GM23338 (cell line): Measurements from ENCODE around the gene UGT1A7. TPM values are rescaled to one million over a fixed set of nuclear protein-coding genes. Genes with fewer than 3 reads are reported as not detected.

Experiments used
- ATAC-seq: fragments of 200-7000 bp; cut with Tn5 transposase; 3 replicates; pipeline ENCODE4 v1.9.1; 2020
- DNase-seq: peaks from one replicate; pipeline ENCODE4 v3.0.0-alpha.2; 2015; ENCODE audit warnings: low spot score
- H2AFZ ChIP-seq: fragments of 200-600 bp; sonication (generic); 2 replicates; pipeline ENCODE4 v1.8.0; 2016; ENCODE audit warnings: antibody characterized with exemption, mild to moderate bottlenecking, moderate library complexity
- H3F3A ChIP-seq: fragments of 200-600 bp; sonication (generic); replicated peaks from 2 replicates; pipeline ENCODE4 v1.8.0; 2017; ENCODE audit warnings: antibody characterized with exemption, mixed run types, low read depth
- H3K27ac ChIP-seq: fragments of 200-600 bp; sonication (generic); 2 replicates; pipeline ENCODE4 v1.6.1; 2016; ENCODE audit warnings: low read depth
- H3K27me3 ChIP-seq: fragments of 200-600 bp; sonication (generic); 2 replicates; pipeline ENCODE4 v1.8.0; 2016; ENCODE audit warnings: mild to moderate bottlenecking, mixed run types, moderate library complexity; ENCODE audit not compliant: insufficient read depth
- H3K36me3 ChIP-seq: fragments of 200-600 bp; sonication (generic); 2 replicates; pipeline ENCODE4 v1.8.0; 2016; ENCODE audit warnings: mild to moderate bottlenecking; ENCODE audit not compliant: insufficient read depth
- H3K4me1 ChIP-seq: fragments of 200-600 bp; sonication (generic); 2 replicates; pipeline ENCODE4 v1.8.0; 2016; ENCODE audit warnings: mild to moderate bottlenecking, moderate library complexity; ENCODE audit not compliant: insufficient read depth
- H3K4me2 ChIP-seq: fragments of 200-600 bp; sonication (generic); 2 replicates; pipeline ENCODE4 v1.7.1; 2017; ENCODE audit warnings: mixed run types
- H3K4me3 ChIP-seq: fragments of 200-600 bp; sonication (generic); 2 replicates; pipeline ENCODE4 v1.6.1; 2016; ENCODE audit warnings: mixed run types
- H3K79me2 ChIP-seq: fragments of 200-600 bp; sonication (generic); replicated peaks from 2 replicates; pipeline ENCODE4 v1.8.0; 2017; ENCODE audit warnings: mild to moderate bottlenecking; ENCODE audit not compliant: insufficient read depth
- H3K9me2 ChIP-seq: fragments of 200-600 bp; sonication (generic); 2 replicates; pipeline ENCODE4 v1.8.0; 2017; ENCODE audit not compliant: insufficient read depth
- H4K20me1 ChIP-seq: fragments of 200-600 bp; sonication (generic); replicated peaks from 2 replicates; pipeline ENCODE4 v1.8.0; 2017; ENCODE audit warnings: mild to moderate bottlenecking; ENCODE audit not compliant: insufficient read depth
- H3K27ac Mint-ChIP-seq: 2 replicates; pipeline ENCODE4 v1.8.0; 2020; ENCODE audit warnings: inconsistent platforms, mild to moderate bottlenecking, moderate library complexity, mixed read lengths
- H3K27me3 Mint-ChIP-seq: 3 replicates; pipeline ENCODE4 v1.8.0; 2022; ENCODE audit warnings: low read depth, mild to moderate bottlenecking, moderate library complexity, mixed read lengths, inconsistent platforms; ENCODE audit not compliant: insufficient read depth, poor library complexity
- H3K36me3 Mint-ChIP-seq: 3 replicates; pipeline ENCODE4 v1.8.0; 2021; ENCODE audit warnings: low read depth, mild to moderate bottlenecking, inconsistent platforms, moderate library complexity, mixed read lengths
- H3K4me1 Mint-ChIP-seq: 3 replicates; pipeline ENCODE4 v1.8.0; 2020; ENCODE audit warnings: mild to moderate bottlenecking, inconsistent platforms, mixed read lengths
- H3K4me3 Mint-ChIP-seq: 3 replicates; pipeline ENCODE4 v1.8.0; 2021; ENCODE audit warnings: moderate library complexity, mild to moderate bottlenecking, inconsistent platforms, mixed read lengths
- H3K9me3 Mint-ChIP-seq: 3 replicates; pipeline ENCODE4 v1.8.0; 2020; ENCODE audit warnings: moderate library complexity, mild to moderate bottlenecking, inconsistent platforms, mixed read lengths
- ETS1 ChIP-seq: IDR thresholded peaks from 2 replicates; pipeline ENCODE4 v1.6.1; 2016; ENCODE audit warnings: antibody characterized with exemption
- NANOG ChIP-seq: IDR thresholded peaks from 2 replicates; pipeline ENCODE4 v1.6.1; 2016; ENCODE audit warnings: antibody characterized with exemption, borderline replicate concordance
- POLR2AphosphoS5 ChIP-seq: IDR thresholded peaks from 2 replicates; pipeline ENCODE4 v1.6.1; 2016; ENCODE audit warnings: antibody characterized with exemption, low read depth
- STAT1 ChIP-seq: IDR thresholded peaks from one replicate; pipeline ENCODE4 v1.6.1; 2016; ENCODE audit warnings: antibody characterized with exemption; ENCODE audit not compliant: unreplicated experiment
- ZNF462 ChIP-seq: fragments of 250-450 bp; sonication (Bioruptor Pico); IDR thresholded peaks from 2 replicates; pipeline ENCODE4 v1.5.0; 2020; ENCODE audit warnings: mild to moderate bottlenecking, moderate library complexity
- polyA plus RNA-seq: library from polyadenylated mRNA; unstranded; fragments of >200 nt; fragmentation: Nextera tagmentation; extraction: Ambion mirVana; gene quantifications from 2 replicates; pipeline ENCODE4 v1.2.1, GENCODE V29; 2016
- total RNA-seq: library from RNA; depleted of rRNA; stranded (reverse); fragments of >200 nt; shearing (Covaris generic); gene quantifications from 2 replicates; pipeline ENCODE4 v1.2.3, GENCODE V29; 2014

Gene UGT1A7
- total and polyA plus RNA-seq, 2 experiments from 2014 or later: not detected

- TF ChIP-seq STAT1 (no peak), ETS1 (no peak), ZNF462 (CRISPR knock-in tag) (no peak)
These were observed 7.8 kb downstream of the UGT1A7 start (continued) for GRCh38 chr2:233689501-233689900.

- H3K4me1 Mint-ChIP-seq: peaks cover 20% of the 10 kb centered on the region
- no peaks in the 10 kb centered on the region; the same call in 1 of the 2 replicates for H4K20me1 ChIP-seq
- no peak overlapping the region for H3K27ac ChIP-seq
- H3K36me3 ChIP-seq: no peaks in the 10 kb centered on the region
- peaks cover 2% of the 10 kb centered on the region for H3K27me3 Mint-ChIP-seq
- no peaks in the 10 kb centered on the region for H3K9me3 Mint-ChIP-seq
- no peak overlapping the region for H3K4me3 Mint-ChIP-seq
- no peaks in the 10 kb centered on the region; the same call in 2 of the 3 replicates for H3K36me3 Mint-ChIP-seq
- no peak overlapping the region for H3K27ac Mint-ChIP-seq
- H2AFZ ChIP-seq: no peak overlapping the region
- peaks cover 7% of the 10 kb centered on the region; the same call in 1 of the 2 replicates for H3K4me1 ChIP-seq
- no peaks in the 10 kb centered on the region for H3K79me2 ChIP-seq
- ATAC-seq (no peak), DNase-seq (no peak)
- H3F3A ChIP-seq: no peaks in the 10 kb centered on the region
- no peaks in the 10 kb centered on the region for H3K27me3 ChIP-seq
- peaks cover 16% of the 10 kb centered on the region; the same call in 1 of the 2 replicates for H3K9me2 ChIP-seq
- no peak overlapping the region for H3K4me3 ChIP-seq
- H3K4me2 ChIP-seq: no peak overlapping the region
- TF ChIP-seq NANOG (no peak), ZNF462 (CRISPR knock-in tag) (no peak), POLR2AphosphoS5 (no peak), STAT1 (no peak)
These were observed 8.7 kb downstream of the UGT1A7 start for GRCh38 chr2:233690444-233690843.
